Activated T-cell treated with anti-CD3 and anti-CD28 coated beads, Interleukin-2, amount 50 U/mL, for 24 hours (primary cell): ENCODE data around the gene OR2F1.
A peak's percentile ranks its signal among the peaks of the same experiment; 100 is the strongest.

ENCODE experiments used
- DNase-seq: peaks from one replicate; pipeline ENCODE4 v3.0.0-alpha.2; 2020
- H3K27ac Mint-ChIP-seq: 2 replicates; pipeline ENCODE4 v1.8.0; 2020; ENCODE audit warnings: mild to moderate bottlenecking, mixed read lengths
- H3K27me3 Mint-ChIP-seq: 2 replicates; pipeline ENCODE4 v1.8.0; 2020; ENCODE audit warnings: mixed read lengths
- H3K36me3 Mint-ChIP-seq: 2 replicates; pipeline ENCODE4 v1.8.0; 2020; ENCODE audit warnings: low read depth, mixed read lengths
- H3K4me1 Mint-ChIP-seq: 2 replicates; pipeline ENCODE4 v1.8.0; 2020; ENCODE audit warnings: low read depth, mixed read lengths
- H3K4me3 Mint-ChIP-seq: 2 replicates; pipeline ENCODE4 v1.8.0; 2020; ENCODE audit warnings: mild to moderate bottlenecking, moderate library complexity, mixed read lengths
- H3K9me3 Mint-ChIP-seq: 2 replicates; pipeline ENCODE4 v1.8.0; 2020; ENCODE audit warnings: mixed read lengths

The OR2F1 gene, protein sequence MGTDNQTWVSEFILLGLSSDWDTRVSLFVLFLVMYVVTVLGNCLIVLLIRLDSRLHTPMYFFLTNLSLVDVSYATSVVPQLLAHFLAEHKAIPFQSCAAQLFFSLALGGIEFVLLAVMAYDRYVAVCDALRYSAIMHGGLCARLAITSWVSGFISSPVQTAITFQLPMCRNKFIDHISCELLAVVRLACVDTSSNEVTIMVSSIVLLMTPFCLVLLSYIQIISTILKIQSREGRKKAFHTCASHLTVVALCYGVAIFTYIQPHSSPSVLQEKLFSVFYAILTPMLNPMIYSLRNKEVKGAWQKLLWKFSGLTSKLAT

GRCh38 chr7:143954544-143954943, at the start of gene OR2F1:
Gene OR2F1, plus strand, starts transcription at chr7:143954844. Its CDS starts 5,127 bp downstream, at chr7:143959971.
- no peaks in the 10 kb centered on the region for H3K36me3 Mint-ChIP-seq
- peaks cover 45% of the 10 kb centered on the region for H3K27me3 Mint-ChIP-seq
- no peak for DNase-seq
- no peak within 1 kb of the TSS for H3K4me3 Mint-ChIP-seq
- H3K9me3 Mint-ChIP-seq: no peaks in the 10 kb centered on the region
- H3K4me1 Mint-ChIP-seq: no peaks in the 10 kb centered on the region
- no peak within 1 kb of the TSS for H3K27ac Mint-ChIP-seq

DNA sequence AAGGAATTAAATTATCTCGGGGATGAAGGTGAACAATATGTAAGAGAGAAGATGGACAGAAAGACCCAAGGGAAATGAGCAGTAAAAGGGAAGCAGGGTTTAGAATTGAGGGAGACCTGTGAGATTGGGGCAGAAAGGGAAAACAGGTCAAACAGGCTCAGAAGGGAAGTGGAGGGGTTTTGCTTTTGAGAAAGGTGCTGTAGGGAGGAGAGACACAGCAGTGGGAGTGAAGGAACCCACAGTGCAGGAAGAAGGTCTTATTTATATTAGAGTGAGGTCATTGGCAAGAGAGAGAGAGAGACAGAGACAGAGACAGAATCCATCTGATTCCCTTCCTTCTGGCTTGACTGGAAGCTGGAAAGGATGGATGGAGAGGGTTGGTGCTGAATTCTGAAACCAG, 49.1 kb upstream of the OR2F1 start:
- Mint-ChIP-seq H3K27ac (no peak overlapping the region), H3K36me3 (peaks cover 3% of the 10 kb centered on the region), H3K4me1 (peaks cover 21% of the 10 kb centered on the region)

GRCh38 chr7:143906151-143906550, 48.5 kb upstream of the OR2F1 start:
- H3K9me3 Mint-ChIP-seq: no peaks in the 10 kb centered on the region
- peaks cover 5% of the 10 kb centered on the region for H3K27me3 Mint-ChIP-seq
- peaks cover 20% of the 10 kb centered on the region for H3K4me1 Mint-ChIP-seq
- H3K36me3 Mint-ChIP-seq: peaks cover 3% of the 10 kb centered on the region
- DNase-seq: no peak
- no peak overlapping the region for H3K27ac Mint-ChIP-seq
- no peak overlapping the region for H3K4me3 Mint-ChIP-seq

More for the DNA sequence above, 49.1 kb upstream of the OR2F1 start:
- H3K9me3 Mint-ChIP-seq: no peaks in the 10 kb centered on the region
- no peak for DNase-seq
- H3K27me3 Mint-ChIP-seq: peaks cover 5% of the 10 kb centered on the region
- no peak overlapping the region for H3K4me3 Mint-ChIP-seq

- H3K27ac Mint-ChIP-seq: no peak overlapping the region
- H3K4me3 Mint-ChIP-seq: no peak overlapping the region
- H3K4me1 Mint-ChIP-seq: peaks cover 16% of the 10 kb centered on the region
- DNase-seq: no peak
- no peaks in the 10 kb centered on the region for H3K9me3 Mint-ChIP-seq
- H3K36me3 Mint-ChIP-seq: no peaks in the 10 kb centered on the region
- peaks cover 5% of the 10 kb centered on the region for H3K27me3 Mint-ChIP-seq
Observed at GRCh38 chr7:143906895-143907294, 47.7 kb upstream of the OR2F1 start.

GRCh38 chr7:143908120-143908519, 46.5 kb upstream of the OR2F1 start:
- Mint-ChIP-seq H3K36me3 (no peaks in the 10 kb centered on the region), H3K4me3 (no peak overlapping the region), H3K27ac (no peak overlapping the region), H3K4me1 (peaks cover 11% of the 10 kb centered on the region), H3K27me3 (peaks cover 5% of the 10 kb centered on the region), H3K9me3 (no peaks in the 10 kb centered on the region)
- no peak for DNase-seq

DNA sequence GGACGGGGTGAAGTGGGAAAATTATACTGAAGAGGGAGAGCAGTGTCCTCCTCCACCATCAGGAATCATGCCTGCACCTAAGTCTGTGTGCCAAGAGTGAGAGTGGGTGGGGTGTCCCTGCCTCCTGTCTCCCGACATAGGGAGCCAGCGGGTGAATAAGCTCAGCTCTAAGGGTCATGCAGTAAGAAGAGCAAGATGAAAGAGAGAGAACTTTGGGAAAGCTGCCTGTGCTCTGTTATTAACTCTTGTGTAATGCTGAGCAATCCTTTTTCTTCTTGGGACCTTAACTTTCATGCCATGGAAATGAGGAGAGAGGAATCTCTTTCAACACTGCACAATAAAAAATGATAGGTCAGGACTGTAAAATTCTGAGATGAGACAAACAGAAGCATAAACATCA, 44.8 kb upstream of the OR2F1 start:
- Mint-ChIP-seq H3K36me3 (no peaks in the 10 kb centered on the region), H3K4me1 (peaks cover 12% of the 10 kb centered on the region), H3K27me3 (peaks cover 5% of the 10 kb centered on the region), H3K9me3 (no peaks in the 10 kb centered on the region), H3K27ac (no peak overlapping the region), H3K4me3 (no peak overlapping the region)
- no peak for DNase-seq

DNA sequence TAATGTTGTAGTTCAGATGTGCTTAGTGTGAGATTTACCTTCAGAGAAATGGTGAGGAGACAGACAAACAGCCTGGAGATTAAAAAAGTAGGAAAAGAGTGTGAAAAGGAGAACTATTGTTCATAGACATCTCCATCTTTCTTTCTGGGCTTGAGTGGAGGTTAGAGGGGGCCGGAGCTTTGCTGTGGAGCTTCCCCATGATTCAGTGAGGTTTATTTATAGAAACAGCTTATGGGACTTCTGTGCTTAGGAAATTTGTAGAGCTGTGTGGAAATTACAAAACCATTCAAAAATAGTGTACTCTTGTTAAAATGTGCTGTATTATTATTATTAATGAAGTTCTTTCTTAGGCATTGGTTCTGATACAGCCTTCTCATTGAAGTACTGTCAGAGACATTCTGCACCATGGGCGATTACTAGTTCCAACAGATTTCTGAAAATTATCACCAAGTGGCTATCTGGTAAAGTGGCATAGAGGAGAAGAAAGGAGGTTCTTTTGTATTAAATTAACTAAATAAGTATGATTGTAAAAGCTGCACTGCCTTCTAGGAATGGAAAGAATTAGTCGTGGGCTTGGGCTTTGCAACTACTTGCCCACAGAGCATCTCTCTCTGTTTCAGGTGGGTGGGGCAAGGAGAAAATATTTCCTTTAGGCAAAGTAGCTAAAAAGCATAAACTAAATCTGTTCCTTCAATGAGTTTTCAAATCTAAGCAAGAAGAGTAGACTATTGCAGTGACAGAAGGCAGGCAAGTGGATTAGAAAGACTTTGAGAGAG, 44.0 kb upstream of the OR2F1 start:
- Mint-ChIP-seq H3K27ac (no peak overlapping the region), H3K4me3 (no peak overlapping the region), H3K4me1 (peaks cover 12% of the 10 kb centered on the region), H3K36me3 (no peaks in the 10 kb centered on the region), H3K27me3 (peaks cover 11% of the 10 kb centered on the region), H3K9me3 (no peaks in the 10 kb centered on the region)
- no peak for DNase-seq

DNA sequence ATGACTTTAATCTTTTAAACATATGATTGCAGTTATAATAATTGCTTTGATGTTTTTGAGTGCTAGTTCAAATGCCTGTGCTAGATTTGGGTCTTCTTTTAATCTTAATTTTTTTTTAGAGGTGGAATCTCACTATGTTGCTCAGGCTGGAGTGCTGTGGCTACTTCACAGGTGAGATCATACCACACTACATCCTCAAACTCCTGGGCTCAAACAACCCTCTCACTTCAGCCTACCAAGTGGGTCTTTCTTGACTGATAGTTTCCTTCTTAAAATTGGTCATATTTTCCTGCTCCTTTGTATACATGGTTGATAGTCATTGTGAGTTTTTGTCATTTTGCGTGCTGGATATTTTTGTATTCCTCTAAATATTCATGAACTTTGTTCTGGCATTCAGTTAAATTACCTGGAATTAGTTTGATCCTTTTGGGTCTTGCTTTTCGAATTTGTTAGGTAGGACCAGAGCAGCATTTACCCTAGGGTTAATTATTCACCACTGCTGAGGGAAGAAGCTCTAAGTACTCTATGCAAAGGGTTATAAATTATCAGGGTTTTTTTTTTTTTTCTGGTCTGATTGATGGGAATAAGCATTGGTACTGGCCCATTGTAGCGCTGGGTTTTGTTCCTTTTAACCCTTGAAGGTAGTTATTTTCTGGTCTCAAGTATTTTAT, 40.6 kb upstream of the OR2F1 start:
- H3K27ac Mint-ChIP-seq: no peak overlapping the region

DNA sequence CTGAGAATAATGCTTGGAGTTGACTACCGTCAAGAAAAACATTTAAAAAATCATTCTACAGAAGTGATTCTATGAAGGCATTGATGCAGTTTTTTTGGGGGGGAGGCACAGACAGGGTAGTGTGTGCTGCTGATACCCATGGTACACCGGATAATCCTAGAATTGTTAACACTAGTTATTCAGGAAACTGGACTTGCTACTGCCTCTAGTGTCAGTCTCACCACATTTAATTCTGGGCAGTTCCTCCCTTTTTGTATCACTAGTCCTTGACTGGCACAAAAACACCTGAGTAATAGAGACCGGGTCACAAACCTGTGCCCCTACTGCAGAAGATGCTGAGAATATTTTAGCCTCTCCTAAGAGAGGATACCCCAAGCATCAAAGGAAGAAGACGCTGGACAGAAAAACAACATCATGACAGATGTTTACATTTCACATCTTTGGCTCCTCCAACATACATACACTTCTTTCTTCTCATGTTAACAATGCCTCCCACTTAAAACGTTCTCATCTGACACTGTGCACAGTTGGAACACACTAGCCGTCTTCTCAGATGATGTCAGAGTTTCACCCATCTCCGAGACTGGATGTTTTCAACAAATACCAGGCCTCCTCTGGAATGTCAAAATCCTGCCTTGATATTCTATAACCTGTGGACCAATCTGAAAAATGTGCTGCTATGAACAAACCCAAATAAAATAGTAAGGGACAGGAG, 39.5 kb upstream of the OR2F1 start:
- no peak overlapping the region for H3K27ac Mint-ChIP-seq
- H3K27me3 Mint-ChIP-seq: peaks cover 32% of the 10 kb centered on the region
- H3K36me3 Mint-ChIP-seq: no peaks in the 10 kb centered on the region
- no peak overlapping the region for H3K4me3 Mint-ChIP-seq
- H3K4me1 Mint-ChIP-seq: peaks cover 9% of the 10 kb centered on the region
- DNase-seq: no peak
- H3K9me3 Mint-ChIP-seq: no peaks in the 10 kb centered on the region

More for the DNA sequence above, 40.6 kb upstream of the OR2F1 start:
- Mint-ChIP-seq H3K27me3 (peaks cover 24% of the 10 kb centered on the region), H3K9me3 (no peaks in the 10 kb centered on the region), H3K4me1 (peaks cover 9% of the 10 kb centered on the region), H3K36me3 (no peaks in the 10 kb centered on the region), H3K4me3 (no peak overlapping the region)
- no peak for DNase-seq

DNA sequence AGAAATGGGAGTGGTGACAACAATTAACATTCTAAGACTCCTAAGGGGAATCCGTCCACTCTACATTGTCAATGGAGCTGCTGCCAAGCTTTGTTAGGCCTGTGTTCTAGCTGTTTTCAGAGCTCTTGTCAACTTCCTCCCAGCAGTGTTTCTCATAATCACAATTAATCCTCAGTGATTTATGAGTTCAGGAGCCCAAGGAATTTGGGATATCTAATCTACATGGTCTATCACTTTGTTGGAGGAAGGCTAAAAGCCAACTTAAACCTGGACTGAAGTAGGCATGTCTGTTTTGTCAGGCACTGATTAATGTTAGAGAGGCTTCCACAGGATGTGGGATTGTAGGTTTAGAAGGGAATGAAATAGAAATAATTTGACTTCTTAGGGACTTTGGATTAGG, 29.8 kb upstream of the OR2F1 start:
- Mint-ChIP-seq H3K4me1 (peaks cover 13% of the 10 kb centered on the region), H3K36me3 (no peaks in the 10 kb centered on the region), H3K4me3 (no peak overlapping the region), H3K27me3 (peaks cover 33% of the 10 kb centered on the region), H3K9me3 (no peaks in the 10 kb centered on the region), H3K27ac (no peak overlapping the region)
- no peak for DNase-seq

GRCh38 chr7:143929224-143929920, 25.3 kb upstream of the OR2F1 start:
- no peaks in the 10 kb centered on the region for H3K9me3 Mint-ChIP-seq
- peaks cover 7% of the 10 kb centered on the region for H3K27me3 Mint-ChIP-seq
- no peak for DNase-seq
- no peak overlapping the region for H3K4me3 Mint-ChIP-seq
- H3K27ac Mint-ChIP-seq: peak overlapping the region; percentile 77
- no peaks in the 10 kb centered on the region for H3K36me3 Mint-ChIP-seq
- H3K4me1 Mint-ChIP-seq: peaks cover 16% of the 10 kb centered on the region

- H3K27ac Mint-ChIP-seq: no peak overlapping the region
- H3K4me1 Mint-ChIP-seq: peaks cover 16% of the 10 kb centered on the region
- no peaks in the 10 kb centered on the region for H3K36me3 Mint-ChIP-seq
- H3K9me3 Mint-ChIP-seq: no peaks in the 10 kb centered on the region
- H3K4me3 Mint-ChIP-seq: no peak overlapping the region
- no peak for DNase-seq
- H3K27me3 Mint-ChIP-seq: peaks cover 19% of the 10 kb centered on the region
Observed at GRCh38 chr7:143931739-143932138, 22.9 kb upstream of the OR2F1 start.

- no peak for DNase-seq
- H3K36me3 Mint-ChIP-seq: no peaks in the 10 kb centered on the region
- H3K9me3 Mint-ChIP-seq: no peaks in the 10 kb centered on the region
- no peak within 1 kb of the TSS for H3K27ac Mint-ChIP-seq
- H3K4me3 Mint-ChIP-seq: no peak within 1 kb of the TSS
- peaks cover 25% of the 10 kb centered on the region for H3K27me3 Mint-ChIP-seq
- peaks cover 4% of the 10 kb centered on the region for H3K4me1 Mint-ChIP-seq
Observed at GRCh38 chr7:143934526-143935325, 19.9 kb upstream of the OR2F1 start, which contains the start of gene OR2F2. Gene OR2F2, plus strand, starts transcription at chr7:143935233. Its CDS starts 0 bp downstream, at chr7:143935233.
